NCI-H1436 (cell line): ENCODE data around the gene SLC39A8.
"Not testable (repeated sequence)": the region's sequence is repeated elsewhere in the genome, so short reads cannot be mapped to it uniquely, and the experiment has no call there.

Source experiments
- DNase-seq: peaks from one replicate; lab custom pipeline; 2025; lab: John Stamatoyannopoulos, UW

The SLC39A8 gene

GRCh38 chr4:102344954-102345794, at the start of gene SLC39A8:
SLC39A8 (minus strand) TSS chr4:102345482; CDS start chr4:102344662, 820 bp downstream.
- peak; percentile 77 for DNase-seq

GRCh38 chr4:102392033-102392744, 46.9 kb upstream of the SLC39A8 start:
- DNase-seq: no peak

- no peak for DNase-seq
These were observed 45.2 kb upstream of the SLC39A8 start for GRCh38 chr4:102390438-102390837.

- DNase-seq: no peak
These were observed 43.3 kb upstream of the SLC39A8 start for GRCh38 chr4:102388611-102389010.

- no peak for DNase-seq
These were observed 42.4 kb upstream of the SLC39A8 start for GRCh38 chr4:102387552-102388150.

GRCh38 chr4:102386966-102387365, 41.7 kb upstream of the SLC39A8 start:
- no peak for DNase-seq

GRCh38 chr4:102380253-102380652, 35.0 kb upstream of the SLC39A8 start:
- not testable (repeated sequence) for DNase-seq

- no peak for DNase-seq
These were observed 17.7 kb upstream of the SLC39A8 start for GRCh38 chr4:102362922-102363432.

GRCh38 chr4:102358128-102358527, 12.8 kb upstream of the SLC39A8 start:
- DNase-seq: no peak

- DNase-seq: not testable (repeated sequence)
These were observed 12.4 kb upstream of the SLC39A8 start for GRCh38 chr4:102357637-102358036.

- DNase-seq: no peak
These were observed 11.4 kb upstream of the SLC39A8 start for GRCh38 chr4:102356562-102357202.

GRCh38 chr4:102355748-102356147, 10.5 kb upstream of the SLC39A8 start:
- no peak for DNase-seq

- no peak for DNase-seq
These were observed 9.6 kb upstream of the SLC39A8 start for GRCh38 chr4:102354671-102355454.

GRCh38 chr4:102352781-102353180, 7.5 kb upstream of the SLC39A8 start:
- no peak for DNase-seq

- DNase-seq: no peak
These were observed 5.4 kb upstream of the SLC39A8 start for GRCh38 chr4:102350634-102351033.

- no peak for DNase-seq
These were observed 3.4 kb upstream of the SLC39A8 start for GRCh38 chr4:102348701-102349100.

GRCh38 chr4:102345795-102346100, 466 bp upstream of the SLC39A8 start:
- DNase-seq: no peak

- DNase-seq: no peak
These were observed 745 bp downstream of the SLC39A8 start for GRCh38 chr4:102344520-102344953.

GRCh38 chr4:102343964-102344519, 1.2 kb downstream of the SLC39A8 start:
- no peak for DNase-seq

- DNase-seq: no peak
These were observed 2.7 kb downstream of the SLC39A8 start for GRCh38 chr4:102342404-102343074.
